ENCODE measurements around the gene TCP11. TPM values are rescaled to one million over a fixed set of nuclear protein-coding genes. Genes with fewer than 3 reads are reported as not detected.
A peak's percentile ranks its signal among the peaks of the same experiment; 100 is the strongest.

The TCP11 gene
- total RNA-seq, 1 donor, result 0.72 TPM

DNA sequence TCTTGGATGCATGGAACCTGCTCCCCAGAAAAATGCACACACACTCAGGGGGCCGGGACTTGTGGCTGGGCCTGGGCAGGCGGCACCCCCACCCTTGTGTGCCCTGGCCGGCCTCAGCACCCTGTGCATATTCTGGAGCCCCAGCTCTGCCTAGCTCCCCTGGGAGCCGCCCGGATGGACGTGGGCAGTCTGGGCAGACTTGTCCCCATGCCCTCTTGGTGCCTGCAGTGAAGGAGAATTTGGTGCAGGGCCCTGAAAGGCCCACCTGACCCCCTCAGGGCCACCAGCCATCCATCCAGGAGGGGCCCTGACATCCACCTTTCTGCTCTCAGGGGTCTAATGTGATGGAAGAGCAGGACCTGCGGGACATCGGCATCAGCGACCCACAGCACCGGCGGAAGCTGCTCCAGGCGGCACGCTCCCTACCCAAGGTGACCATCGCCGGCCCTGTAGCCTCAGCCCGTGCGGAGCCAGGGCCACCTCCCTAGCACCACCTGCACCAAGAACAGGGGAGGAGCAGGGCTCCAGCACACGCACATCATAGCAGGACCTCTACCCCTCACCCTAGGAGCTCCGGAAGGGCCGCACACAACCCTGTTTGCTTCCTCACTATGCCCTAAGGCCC is 62.8 kb downstream of the TCP11 start:
- no peaks in the 10 kb centered on the region for H3K4me1 ChIP-seq (ENCODE audit: insufficient read depth, low read length)
- H2AFZ ChIP-seq (ENCODE audit: low read length), result no peak overlapping the region
- no peak overlapping the region for H3K27ac ChIP-seq (ENCODE audit: low read depth, low read length)
- H3K27me3 ChIP-seq (ENCODE audit: insufficient read depth, low read length), result no peaks in the 10 kb centered on the region
- H3K9me3 ChIP-seq (ENCODE audit: low read depth, low read length), result no peaks in the 10 kb centered on the region
- H3K4me2 ChIP-seq (ENCODE audit: insufficient read depth, low read length), result no peak overlapping the region
- DNase-seq (ENCODE audit: insufficient read length, low spot score, missing footprints), result peak; percentile 53
- peaks cover 2% of the 10 kb centered on the region for H3K36me3 ChIP-seq (ENCODE audit: insufficient read depth, low read length)
- H4K20me1 ChIP-seq (ENCODE audit: insufficient read depth, low read length), result no peaks in the 10 kb centered on the region
- TF ChIP-seq, protein P1, sequence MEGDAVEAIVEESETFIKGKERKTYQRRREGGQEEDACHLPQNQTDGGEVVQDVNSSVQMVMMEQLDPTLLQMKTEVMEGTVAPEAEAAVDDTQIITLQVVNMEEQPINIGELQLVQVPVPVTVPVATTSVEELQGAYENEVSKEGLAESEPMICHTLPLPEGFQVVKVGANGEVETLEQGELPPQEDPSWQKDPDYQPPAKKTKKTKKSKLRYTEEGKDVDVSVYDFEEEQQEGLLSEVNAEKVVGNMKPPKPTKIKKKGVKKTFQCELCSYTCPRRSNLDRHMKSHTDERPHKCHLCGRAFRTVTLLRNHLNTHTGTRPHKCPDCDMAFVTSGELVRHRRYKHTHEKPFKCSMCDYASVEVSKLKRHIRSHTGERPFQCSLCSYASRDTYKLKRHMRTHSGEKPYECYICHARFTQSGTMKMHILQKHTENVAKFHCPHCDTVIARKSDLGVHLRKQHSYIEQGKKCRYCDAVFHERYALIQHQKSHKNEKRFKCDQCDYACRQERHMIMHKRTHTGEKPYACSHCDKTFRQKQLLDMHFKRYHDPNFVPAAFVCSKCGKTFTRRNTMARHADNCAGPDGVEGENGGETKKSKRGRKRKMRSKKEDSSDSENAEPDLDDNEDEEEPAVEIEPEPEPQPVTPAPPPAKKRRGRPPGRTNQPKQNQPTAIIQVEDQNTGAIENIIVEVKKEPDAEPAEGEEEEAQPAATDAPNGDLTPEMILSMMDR (IDR thresholded peaks at IDR 0.05; ENCODE audit: extremely low read depth, low read depth, low read length), result no peak
- H3K4me3 ChIP-seq (ENCODE audit: insufficient read depth, low read length), result no peak overlapping the region
- H3K79me2 ChIP-seq (ENCODE audit: insufficient read depth, low read length), result no peaks in the 10 kb centered on the region

DNA sequence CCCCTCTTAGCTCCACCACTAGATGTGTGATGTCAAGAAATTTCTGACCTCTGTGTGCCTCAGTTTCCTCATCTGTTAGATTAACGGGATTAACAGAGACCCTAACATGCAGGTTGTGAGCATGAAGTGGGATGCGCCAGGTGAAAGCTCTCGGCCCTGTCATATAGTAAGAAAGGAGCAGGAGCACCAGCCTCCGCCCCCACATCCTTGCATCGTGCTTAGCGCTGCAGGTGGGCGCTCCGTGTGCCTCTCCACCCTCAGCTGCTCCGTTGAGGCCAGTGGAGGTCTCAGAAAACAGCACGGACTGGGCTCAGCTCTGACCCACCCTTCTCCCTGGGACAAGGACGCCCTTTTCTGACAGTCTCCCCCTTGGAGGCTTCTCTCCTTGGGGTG is 63.4 kb downstream of the TCP11 start:
- no peak overlapping the region for H3K4me3 ChIP-seq (ENCODE audit: insufficient read depth, low read length)
- H3K9me3 ChIP-seq (ENCODE audit: low read depth, low read length), result no peaks in the 10 kb centered on the region

DNA sequence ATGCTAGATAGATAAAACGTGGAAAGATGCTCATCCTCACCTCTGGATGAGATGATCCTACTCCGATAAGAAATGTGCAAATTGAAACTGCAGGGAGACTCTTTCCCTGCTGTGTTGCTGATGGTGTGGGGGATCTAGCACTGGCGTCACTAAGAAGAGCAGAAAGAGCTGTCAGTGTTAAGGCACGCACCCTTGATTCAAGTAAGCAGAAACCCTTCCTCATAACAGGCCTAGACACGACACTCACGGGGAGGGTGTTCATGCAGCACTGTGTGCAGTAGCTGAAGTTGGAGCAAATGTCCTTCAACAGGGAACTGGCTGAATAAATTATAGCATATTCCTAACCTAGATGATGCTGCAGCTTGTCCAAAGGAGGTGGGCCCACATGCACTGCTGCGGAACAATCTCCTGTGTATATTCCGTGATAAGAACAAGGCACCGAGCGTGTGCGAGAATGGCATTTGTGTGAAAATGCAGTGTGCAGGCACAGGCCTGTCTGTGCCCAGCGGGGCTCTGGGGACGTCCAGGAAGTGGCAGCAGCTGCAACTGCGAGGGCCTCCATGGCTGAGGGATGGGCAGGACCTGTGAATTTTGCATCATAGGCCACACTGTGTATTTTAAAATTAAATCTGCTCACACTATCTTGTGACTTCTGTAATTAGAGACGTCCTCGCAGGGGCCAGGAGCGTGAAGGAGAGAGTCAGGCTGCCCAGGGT is 64.0 kb downstream of the TCP11 start:
- Histone ChIP-seq H3K36me3 (ENCODE audit: insufficient read depth, low read length) (no peaks in the 10 kb centered on the region), H3K4me3 (ENCODE audit: insufficient read depth, low read length) (no peak overlapping the region), H3K4me1 (ENCODE audit: insufficient read depth, low read length) (no peaks in the 10 kb centered on the region), H3K4me2 (ENCODE audit: insufficient read depth, low read length) (no peak overlapping the region), H3K27ac (ENCODE audit: low read depth, low read length) (no peak overlapping the region), H2AFZ (ENCODE audit: low read length) (no peak overlapping the region), H3K9me3 (ENCODE audit: low read depth, low read length) (no peaks in the 10 kb centered on the region), H3K79me2 (ENCODE audit: insufficient read depth, low read length) (no peaks in the 10 kb centered on the region), H3K27me3 (ENCODE audit: insufficient read depth, low read length) (no peaks in the 10 kb centered on the region), H4K20me1 (ENCODE audit: insufficient read depth, low read length) (no peaks in the 10 kb centered on the region)
- TF ChIP-seq, protein P1 (IDR thresholded peaks at IDR 0.05; ENCODE audit: extremely low read depth, low read depth, low read length), result no peak
- DNase-seq (ENCODE audit: insufficient read length, low spot score, missing footprints), result peak; percentile 60

More for the DNA sequence above, 63.4 kb downstream of the TCP11 start:
- Histone ChIP-seq H3K4me1 (ENCODE audit: insufficient read depth, low read length) (no peaks in the 10 kb centered on the region), H4K20me1 (ENCODE audit: insufficient read depth, low read length) (no peaks in the 10 kb centered on the region), H2AFZ (ENCODE audit: low read length) (no peak overlapping the region), H3K27me3 (ENCODE audit: insufficient read depth, low read length) (no peaks in the 10 kb centered on the region), H3K27ac (ENCODE audit: low read depth, low read length) (no peak overlapping the region), H3K36me3 (ENCODE audit: insufficient read depth, low read length) (no peaks in the 10 kb centered on the region), H3K4me2 (ENCODE audit: insufficient read depth, low read length) (no peak overlapping the region), H3K79me2 (ENCODE audit: insufficient read depth, low read length) (no peaks in the 10 kb centered on the region)
- DNase-seq (ENCODE audit: insufficient read length, low spot score, missing footprints), result no peak
- TF ChIP-seq, protein P1 (IDR thresholded peaks at IDR 0.05; ENCODE audit: extremely low read depth, low read depth, low read length), result no peak

DNA sequence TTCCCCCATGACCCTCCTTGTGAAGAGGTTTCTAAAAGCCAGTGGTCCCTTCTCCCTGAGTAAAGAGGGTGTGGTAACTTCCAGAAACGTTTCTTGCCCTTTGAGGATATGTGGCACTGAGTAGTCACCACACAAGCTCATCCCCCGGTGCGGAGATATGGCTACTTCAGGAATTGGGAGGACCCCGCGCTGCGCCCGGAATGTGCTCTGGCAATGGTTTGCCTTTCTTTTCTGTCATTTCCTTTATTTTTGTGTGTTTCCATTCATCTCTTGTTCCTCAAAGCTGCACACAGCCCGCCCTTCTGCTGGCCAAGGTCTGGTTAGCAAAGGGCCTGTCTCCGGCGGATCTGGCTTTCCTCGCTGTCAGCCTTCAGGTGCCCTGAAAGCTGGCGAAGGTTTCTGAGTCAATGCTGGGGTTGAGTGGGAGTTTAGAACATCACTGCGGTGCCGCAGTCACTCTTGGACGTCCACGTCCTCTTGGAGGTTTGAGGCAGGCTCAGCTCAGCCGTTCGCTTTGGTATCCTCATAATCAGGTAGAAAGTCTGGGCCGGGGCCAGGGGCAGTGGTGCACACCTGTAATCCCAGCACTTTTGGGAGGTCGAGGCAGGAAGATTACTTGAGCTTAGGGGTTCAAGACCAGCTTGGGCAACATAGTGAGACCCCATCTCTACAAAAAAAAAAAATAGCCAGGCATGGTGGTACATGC is 67.2 kb downstream of the TCP11 start:
- H2AFZ ChIP-seq (ENCODE audit: low read length), result no peak overlapping the region
- no peaks in the 10 kb centered on the region for H3K79me2 ChIP-seq (ENCODE audit: insufficient read depth, low read length)
- H3K4me2 ChIP-seq (ENCODE audit: insufficient read depth, low read length), result no peak overlapping the region
- no peaks in the 10 kb centered on the region for H4K20me1 ChIP-seq (ENCODE audit: insufficient read depth, low read length)
- no peaks in the 10 kb centered on the region for H3K27me3 ChIP-seq (ENCODE audit: insufficient read depth, low read length)
- H3K27ac ChIP-seq (ENCODE audit: low read depth, low read length), result no peak overlapping the region
- H3K4me3 ChIP-seq (ENCODE audit: insufficient read depth, low read length), result no peak overlapping the region
- H3K4me1 ChIP-seq (ENCODE audit: insufficient read depth, low read length), result no peaks in the 10 kb centered on the region
- H3K36me3 ChIP-seq (ENCODE audit: insufficient read depth, low read length), result no peaks in the 10 kb centered on the region
- TF ChIP-seq, protein P1 (IDR thresholded peaks at IDR 0.05; ENCODE audit: extremely low read depth, low read depth, low read length), result no peak
- DNase-seq (ENCODE audit: insufficient read length, low spot score, missing footprints), result peak; percentile 58
- H3K9me3 ChIP-seq (ENCODE audit: low read depth, low read length), result no peaks in the 10 kb centered on the region

Data from osteoblast (primary cell).